Keratinocyte (primary cell): ENCODE measurements around the gene SEPTIN5. TPM values are rescaled to one million over a fixed set of nuclear protein-coding genes. Genes with fewer than 3 reads are reported as not detected.

Experiments
- DNase-seq: peaks from one replicate; pipeline ENCODE4 v3.0.0-alpha.2; 2011; ENCODE audit warnings: low read depth, missing footprints, low spot score
- FAIRE-seq: peaks from 2 replicates; lab custom pipeline; 2011; peaks lifted over from hg19 to GRCh38; lab: Jason Lieb, UNC
- H2AFZ ChIP-seq: 2 replicates; pipeline ENCODE4 v1.6.0; 2012; ENCODE audit warnings: low read length, control low read depth, inconsistent platforms; ENCODE audit not compliant: control insufficient read depth
- H3K27ac ChIP-seq: 2 replicates; pipeline ENCODE4 v1.5.1; 2011; ENCODE audit warnings: low read length; ENCODE audit not compliant: control insufficient read depth, insufficient read depth
- H3K27me3 ChIP-seq: 3 replicates; pipeline ENCODE4 v1.6.0; 2011; ENCODE audit warnings: low read length; ENCODE audit not compliant: control insufficient read depth, insufficient read depth; ENCODE audit errors: extremely low read depth
- H3K36me3 ChIP-seq, 2 experiments: 2 replicates in 1 of 2; 3 replicates in 1 of 2; pipeline ENCODE4 v1.5.1; 2011; ENCODE audit warnings: low read length in 2 of 2, mild to moderate bottlenecking in 1 of 2; ENCODE audit not compliant: control insufficient read depth in 2 of 2, insufficient read depth in 2 of 2; ENCODE audit errors: extremely low read depth in 1 of 2
- H3K4me1 ChIP-seq: 3 replicates; pipeline ENCODE4 v1.5.1; 2011; ENCODE audit warnings: low read length; ENCODE audit not compliant: control insufficient read depth, insufficient read depth; ENCODE audit errors: extremely low read depth
- H3K4me2 ChIP-seq: 3 replicates; pipeline ENCODE4 v1.6.0; 2011; ENCODE audit warnings: low read depth, low read length; ENCODE audit not compliant: control insufficient read depth, insufficient read depth; ENCODE audit errors: extremely low read depth
- H3K4me3 ChIP-seq, 3 experiments: fragments of 200-600 bp in 1 of 3; sonication (generic) in 1 of 3; 2 replicates in 2 of 3; 3 replicates in 1 of 3; pipeline ENCODE4 v1.5.1; 2011 to 2016; ENCODE audit warnings: low read length in 3 of 3, mild to moderate bottlenecking in 3 of 3, control low read depth in 2 of 3, inconsistent platforms in 1 of 3, low read depth in 1 of 3, mixed read lengths in 1 of 3, mixed run types in 1 of 3, moderate library complexity in 1 of 3; ENCODE audit not compliant: control insufficient read depth in 2 of 3, insufficient read depth in 2 of 3; ENCODE audit errors: extremely low read depth in 1 of 3
- H3K79me2 ChIP-seq: 2 replicates; pipeline ENCODE4 v1.6.0; 2012; ENCODE audit warnings: low read length; ENCODE audit not compliant: control insufficient read depth, insufficient read depth
- H3K9ac ChIP-seq: 3 replicates; pipeline ENCODE4 v1.6.0; 2011; ENCODE audit warnings: low read length; ENCODE audit not compliant: control insufficient read depth, insufficient read depth; ENCODE audit errors: extremely low read depth
- H3K9me1 ChIP-seq: 3 replicates; pipeline ENCODE4 v1.6.0; 2011; ENCODE audit warnings: low read length; ENCODE audit not compliant: control insufficient read depth, insufficient read depth; ENCODE audit errors: extremely low read depth
- H3K9me3 ChIP-seq: 2 replicates; pipeline ENCODE4 v1.5.1; 2012; ENCODE audit warnings: low read depth, low read length; ENCODE audit not compliant: control insufficient read depth
- H4K20me1 ChIP-seq: 3 replicates; pipeline ENCODE4 v1.6.0; 2011; ENCODE audit warnings: low read length; ENCODE audit not compliant: control insufficient read depth, insufficient read depth; ENCODE audit errors: extremely low read depth
- EZH2 ChIP-seq: IDR thresholded peaks from one replicate; pipeline ENCODE4 v1.6.1; 2012; ENCODE audit warnings: inconsistent platforms, mild to moderate bottlenecking, low read length, moderate library complexity
- dilution Hi-C: fragments of 300-500 bp; cut with MboI; formaldehyde crosslinking; loops from one replicate; pipeline ENCODE4 v1.7.0; 2020; ENCODE audit warnings: low sequenced_read_pairs; ENCODE audit not compliant: extremely low pct_ligation_motif_present
- polyA plus RNA-seq, 5 experiments: library from polyadenylated mRNA; depleted of rRNA in 3 of 5; stranded (reverse) in 3 of 5; stranded (forward) in 1 of 5; unstranded in 1 of 5; fragments of >200 nt; gene quantifications; 1 replicate in 1 of 5; 2 replicates in 3 of 5; 3 replicates in 1 of 5; pipeline versions ENCODE4 v1.2.1 to v1.2.3, GENCODE V29; 2011 to 2012; ENCODE audit warnings: missing spikeins in 2 of 5, low read depth in 1 of 5, low replicate concordance in 1 of 5
- TF ChIP-seq, protein P1 (sequence below), 3 experiments: IDR thresholded peaks in 1 of 3; conservative IDR thresholded peaks in 1 of 3; optimal IDR thresholded peaks in 1 of 3; 2 replicates in 2 of 3; 3 replicates in 1 of 3; pipeline versions ENCODE3 to v1.5.1; 2011; ENCODE audit warnings: low read length in 3 of 3, mild to moderate bottlenecking in 3 of 3, moderate library complexity in 2 of 3, control low read depth in 1 of 3, inconsistent platforms in 1 of 3; ENCODE audit not compliant: insufficient read depth in 2 of 3; ENCODE audit errors: extremely low read depth in 1 of 3

The SEPTIN5 gene
- polyA plus RNA-seq, 1 donor (not counting 4 experiments of a cell fraction or from before 2014, with no cell fraction given), result 2.2 TPM

DNA sequence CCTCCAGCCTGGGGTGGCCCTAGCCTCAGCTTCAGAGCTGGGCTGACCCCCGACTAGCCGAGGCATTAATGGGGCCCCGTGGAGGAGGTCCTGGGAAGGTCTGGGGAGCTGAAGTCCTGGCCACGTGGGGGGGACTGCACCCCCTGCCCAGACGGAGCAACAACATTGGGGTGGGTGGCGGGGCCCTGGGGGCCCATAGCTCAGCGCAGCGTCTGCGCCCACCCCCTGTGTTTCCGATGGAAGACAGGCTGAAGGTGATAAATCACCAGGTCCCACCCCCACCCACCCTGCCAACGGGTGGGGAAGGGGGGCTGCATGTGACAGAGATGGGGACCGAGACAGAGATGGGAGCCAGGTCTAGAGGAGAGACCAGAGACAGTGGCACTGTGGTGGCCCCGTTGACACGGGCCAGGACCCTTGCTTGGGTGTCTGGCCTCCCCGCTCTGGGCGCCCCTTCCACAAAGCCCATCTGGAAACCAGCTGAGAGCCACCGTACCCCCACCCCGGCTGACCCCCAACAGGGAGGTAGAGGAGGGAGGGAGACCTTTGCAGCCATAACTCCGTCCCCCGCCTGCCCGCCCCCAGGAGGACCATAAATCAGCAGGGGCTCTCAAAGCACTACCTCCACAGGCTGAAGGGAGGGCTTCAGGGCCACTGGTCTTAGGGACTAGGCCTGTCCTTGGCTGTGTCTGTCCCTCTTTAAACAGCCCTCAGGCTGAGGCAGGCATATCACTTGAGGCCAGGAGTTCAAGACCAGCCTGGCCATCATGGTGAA lies 17.2 kb downstream of the SEPTIN5 start:
- H3K27me3 ChIP-seq, result peaks cover 2% of the 10 kb centered on the region
- peaks cover 5% of the 10 kb centered on the region for H4K20me1 ChIP-seq
- TF ChIP-seq, protein P1, sequence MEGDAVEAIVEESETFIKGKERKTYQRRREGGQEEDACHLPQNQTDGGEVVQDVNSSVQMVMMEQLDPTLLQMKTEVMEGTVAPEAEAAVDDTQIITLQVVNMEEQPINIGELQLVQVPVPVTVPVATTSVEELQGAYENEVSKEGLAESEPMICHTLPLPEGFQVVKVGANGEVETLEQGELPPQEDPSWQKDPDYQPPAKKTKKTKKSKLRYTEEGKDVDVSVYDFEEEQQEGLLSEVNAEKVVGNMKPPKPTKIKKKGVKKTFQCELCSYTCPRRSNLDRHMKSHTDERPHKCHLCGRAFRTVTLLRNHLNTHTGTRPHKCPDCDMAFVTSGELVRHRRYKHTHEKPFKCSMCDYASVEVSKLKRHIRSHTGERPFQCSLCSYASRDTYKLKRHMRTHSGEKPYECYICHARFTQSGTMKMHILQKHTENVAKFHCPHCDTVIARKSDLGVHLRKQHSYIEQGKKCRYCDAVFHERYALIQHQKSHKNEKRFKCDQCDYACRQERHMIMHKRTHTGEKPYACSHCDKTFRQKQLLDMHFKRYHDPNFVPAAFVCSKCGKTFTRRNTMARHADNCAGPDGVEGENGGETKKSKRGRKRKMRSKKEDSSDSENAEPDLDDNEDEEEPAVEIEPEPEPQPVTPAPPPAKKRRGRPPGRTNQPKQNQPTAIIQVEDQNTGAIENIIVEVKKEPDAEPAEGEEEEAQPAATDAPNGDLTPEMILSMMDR (optimal IDR thresholded peaks at IDR 0.05 in 1 of 3, IDR thresholded peaks at IDR 0.05 in 1 of 3, conservative IDR thresholded peaks at IDR 0.05 in 1 of 3; ENCODE audit: extremely low read depth in 1 of 3, insufficient read depth in 2 of 3, low read length in 3 of 3), result no peak
- TF ChIP-seq EZH2, result no peak
- no peak overlapping the region for H3K9ac ChIP-seq
- no peaks in the 10 kb centered on the region for H3K79me2 ChIP-seq
- no peak overlapping the region for H3K27ac ChIP-seq
- no peaks in the 10 kb centered on the region for H3K9me3 ChIP-seq
- H3K4me1 ChIP-seq, result no peaks in the 10 kb centered on the region
- DNase-seq (no peak), FAIRE-seq (no peak)
- dilution Hi-C loops, result no loop called here
- no peaks in the 10 kb centered on the region for H3K36me3 ChIP-seq
- no peak overlapping the region for H3K4me3 ChIP-seq
- no peak overlapping the region for H3K4me2 ChIP-seq
- H3K9me1 ChIP-seq, result no peaks in the 10 kb centered on the region
- no peak overlapping the region for H2AFZ ChIP-seq

DNA sequence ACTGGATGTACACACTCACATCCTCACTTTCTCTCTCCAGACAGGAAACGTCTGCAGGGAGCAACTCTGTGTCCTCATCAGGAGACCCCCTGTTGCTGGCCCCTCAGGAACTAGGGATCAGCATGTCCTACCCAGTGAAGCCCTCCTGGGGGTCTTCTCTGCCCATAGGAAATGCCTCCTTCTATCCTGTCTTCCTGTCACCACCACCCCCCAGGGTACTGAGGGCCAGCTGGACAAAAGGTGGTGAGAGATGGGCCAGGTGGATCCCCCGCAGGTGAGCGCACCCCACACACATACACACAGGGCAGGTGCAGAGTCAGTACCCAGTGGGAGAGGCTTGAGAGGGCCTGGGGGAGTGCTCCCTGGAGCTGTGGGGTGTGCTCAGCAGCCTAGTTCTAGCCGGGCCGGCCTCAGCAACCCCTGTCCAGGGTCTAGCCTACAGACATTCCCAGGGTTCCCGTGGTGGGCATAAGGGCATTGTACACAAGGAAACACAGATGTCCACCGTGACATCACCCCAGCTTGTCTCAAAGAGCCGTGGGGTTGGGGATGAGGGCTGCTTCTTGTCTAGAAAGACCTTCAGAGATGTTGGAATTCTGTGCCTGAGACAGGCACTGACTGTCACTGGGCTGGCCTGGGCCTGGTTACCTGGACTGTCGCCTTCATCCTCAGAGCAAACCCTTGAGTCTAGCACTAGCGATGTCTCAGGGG lies 18.3 kb downstream of the SEPTIN5 start:
- H3K27me3 ChIP-seq, result peaks cover 2% of the 10 kb centered on the region
- TF ChIP-seq EZH2, result no peak
- TF ChIP-seq, protein P1 (optimal IDR thresholded peaks at IDR 0.05 in 1 of 3, IDR thresholded peaks at IDR 0.05 in 1 of 3, conservative IDR thresholded peaks at IDR 0.05 in 1 of 3; ENCODE audit: extremely low read depth in 1 of 3, insufficient read depth in 2 of 3, low read length in 3 of 3), result no peak
- H3K4me2 ChIP-seq, result no peak overlapping the region
- no peaks in the 10 kb centered on the region for H3K36me3 ChIP-seq
- no peaks in the 10 kb centered on the region for H3K79me2 ChIP-seq
- H4K20me1 ChIP-seq, result peaks cover 5% of the 10 kb centered on the region
- no peaks in the 10 kb centered on the region for H3K9me3 ChIP-seq
- DNase-seq, result no peak
- FAIRE-seq, result no peak
- no peaks in the 10 kb centered on the region for H3K4me1 ChIP-seq
- H3K9me1 ChIP-seq, result no peaks in the 10 kb centered on the region
- no peak overlapping the region for H3K27ac ChIP-seq
- no peak overlapping the region for H2AFZ ChIP-seq
- H3K4me3 ChIP-seq, result no peak overlapping the region
- no peak overlapping the region for H3K9ac ChIP-seq
- dilution Hi-C loops, result no loop called here
